Glutamatergic neuron (in vitro differentiated cells): ENCODE data around the gene ATP10B. TPM values are rescaled to one million over a fixed set of nuclear protein-coding genes. Genes with fewer than 3 reads are reported as not detected.

Experiments
- DNase-seq: peaks from one replicate; pipeline ENCODE4 v3.0.0; 2022
- H3K27ac Mint-ChIP-seq: one replicate; pipeline ENCODE4 v1.8.0; 2020; ENCODE audit warnings: mild to moderate bottlenecking, mixed read lengths, inconsistent platforms; ENCODE audit not compliant: unreplicated experiment
- H3K27me3 Mint-ChIP-seq: one replicate; pipeline ENCODE4 v1.8.0; 2020; ENCODE audit warnings: mild to moderate bottlenecking, moderate library complexity, mixed read lengths, inconsistent platforms; ENCODE audit not compliant: unreplicated experiment
- H3K36me3 Mint-ChIP-seq: one replicate; pipeline ENCODE4 v1.8.0; 2020; ENCODE audit warnings: mild to moderate bottlenecking, mixed read lengths, inconsistent platforms; ENCODE audit not compliant: unreplicated experiment
- H3K4me1 Mint-ChIP-seq: one replicate; pipeline ENCODE4 v1.8.0; 2020; ENCODE audit warnings: mild to moderate bottlenecking, low read depth, mixed read lengths, inconsistent platforms; ENCODE audit not compliant: unreplicated experiment
- H3K4me3 Mint-ChIP-seq: one replicate; pipeline ENCODE4 v1.8.0; 2020; ENCODE audit warnings: mild to moderate bottlenecking, mixed read lengths, inconsistent platforms; ENCODE audit not compliant: unreplicated experiment
- H3K9me3 Mint-ChIP-seq: one replicate; pipeline ENCODE4 v1.8.0; 2020; ENCODE audit warnings: mild to moderate bottlenecking, moderate library complexity, mixed read lengths, inconsistent platforms; ENCODE audit not compliant: unreplicated experiment
- CTCF ChIP-seq: fragments of 200-600 bp; sonication (generic); IDR thresholded peaks from one replicate; pipeline ENCODE4 v1.5.0; 2021; ENCODE audit not compliant: partially characterized antibody, unreplicated experiment
- total RNA-seq: library from RNA; stranded (reverse); fragmentation: NEBNext Ultra II Directional; extraction: Animal tissue kit (Norgen Biotek cat#: 25700); gene quantifications from one replicate; pipeline ENCODE4 v1.2.1, GENCODE V29; 2021; ENCODE audit not compliant: unreplicated experiment

The ATP10B gene
- total RNA-seq, 1 donor from 2014 or later = not detected

GRCh38 chr5:160697281-160697680 lies 154.7 kb downstream of the ATP10B start:
- TF ChIP-seq CTCF = no peak
- no peak for DNase-seq

GRCh38 chr5:160694896-160695295 lies 157.1 kb downstream of the ATP10B start:
- TF ChIP-seq CTCF = no peak
- Mint-ChIP-seq H3K4me1 (no peaks in the 10 kb centered on the region), H3K4me3 (no peak overlapping the region), H3K27me3 (peaks cover 2% of the 10 kb centered on the region), H3K9me3 (peaks cover 4% of the 10 kb centered on the region), H3K27ac (no peak overlapping the region), H3K36me3 (no peaks in the 10 kb centered on the region)
- DNase-seq = no peak

More at GRCh38 chr5:160697281-160697680, 154.7 kb downstream of the ATP10B start:
- Mint-ChIP-seq H3K27ac (no peak overlapping the region), H3K4me1 (no peaks in the 10 kb centered on the region), H3K27me3 (peaks cover 6% of the 10 kb centered on the region), H3K9me3 (peaks cover 2% of the 10 kb centered on the region), H3K36me3 (no peaks in the 10 kb centered on the region), H3K4me3 (no peak overlapping the region)

GRCh38 chr5:160693831-160694465 lies 158.1 kb downstream of the ATP10B start:
- no peaks in the 10 kb centered on the region for H3K4me1 Mint-ChIP-seq
- H3K36me3 Mint-ChIP-seq = no peaks in the 10 kb centered on the region
- no peak overlapping the region for H3K27ac Mint-ChIP-seq
- TF ChIP-seq CTCF = no peak
- H3K9me3 Mint-ChIP-seq = peaks cover 4% of the 10 kb centered on the region
- no peak overlapping the region for H3K4me3 Mint-ChIP-seq
- peaks cover 2% of the 10 kb centered on the region for H3K27me3 Mint-ChIP-seq
- DNase-seq = no peak

- no peak for DNase-seq
- peaks cover 4% of the 10 kb centered on the region for H3K9me3 Mint-ChIP-seq
- no peak overlapping the region for H3K4me3 Mint-ChIP-seq
- H3K36me3 Mint-ChIP-seq = no peaks in the 10 kb centered on the region
- H3K27me3 Mint-ChIP-seq = peaks cover 2% of the 10 kb centered on the region
- no peak overlapping the region for H3K27ac Mint-ChIP-seq
- no peaks in the 10 kb centered on the region for H3K4me1 Mint-ChIP-seq
- TF ChIP-seq CTCF = no peak
These were observed 159.7 kb downstream of the ATP10B start for GRCh38 chr5:160692271-160692670.

- DNase-seq = no peak
- no peak overlapping the region for H3K4me3 Mint-ChIP-seq
These were observed 166.3 kb downstream of the ATP10B start for GRCh38 chr5:160685695-160686094.

More at GRCh38 chr5:160685695-160686094, 166.3 kb downstream of the ATP10B start:
- peak; percentile 28 for TF ChIP-seq CTCF
- Mint-ChIP-seq H3K9me3 (peaks cover 2% of the 10 kb centered on the region), H3K27ac (no peak overlapping the region), H3K27me3 (peaks cover 2% of the 10 kb centered on the region), H3K4me1 (no peaks in the 10 kb centered on the region), H3K36me3 (no peaks in the 10 kb centered on the region)
